H1 (cell line): ENCODE results near the gene BCL6B. TPM values are rescaled to one million over a fixed set of nuclear protein-coding genes. Genes with fewer than 3 reads are reported as not detected.

Experiments used
- CTCF ChIA-PET: fragments of 300-600 bp; sonication (Branson Sonifier 250); formaldehyde crosslinking; loops from one replicate; lab custom pipeline; 2021; ENCODE audit not compliant: partially characterized antibody; lab: Charles Lee
- POLR2A ChIA-PET: fragments of 300-600 bp; sonication (Branson Sonifier 250); formaldehyde crosslinking; loops from one replicate; lab custom pipeline; 2021; ENCODE audit warnings: inconsistent platforms; ENCODE audit not compliant: partially characterized antibody; lab: Charles Lee
- DNase-seq, 2 experiments: peaks; one replicate each; pipeline versions ENCODE4 v3.0.0 to v3.0.0-alpha.2; 2010 to 2022; ENCODE audit warnings: low spot score in 2 of 2, low read depth in 1 of 2, mixed read lengths in 1 of 2
- FAIRE-seq: peaks from 2 replicates; lab custom pipeline; 2011; peaks lifted over from hg19 to GRCh38; lab: Jason Lieb, UNC
- H2AFZ ChIP-seq: 2 replicates; pipeline ENCODE4 v1.8.1; 2012; ENCODE audit warnings: low read length, inconsistent platforms
- H2AK5ac ChIP-seq: 2 replicates; pipeline ENCODE4 v1.6.1; 2013; ENCODE audit warnings: low read depth, low read length
- H2BK120ac ChIP-seq: replicated peaks from 2 replicates; pipeline ENCODE3; 2013; ENCODE audit warnings: low read depth, low read length, inconsistent platforms
- H2BK12ac ChIP-seq: 2 replicates; pipeline ENCODE4 v1.6.1; 2013; ENCODE audit warnings: low read depth, low read length
- H2BK15ac ChIP-seq: 2 replicates; pipeline ENCODE4 v1.6.1; 2013; ENCODE audit warnings: low read length
- H2BK20ac ChIP-seq: 2 replicates; pipeline ENCODE4 v1.6.1; 2013; ENCODE audit warnings: low read length
- H2BK5ac ChIP-seq: 2 replicates; pipeline ENCODE4 v1.6.1; 2013; ENCODE audit warnings: low read depth, low read length
- H3K14ac ChIP-seq: 2 replicates; pipeline ENCODE4 v1.6.1; 2013; ENCODE audit warnings: inconsistent platforms; ENCODE audit not compliant: insufficient read length
- H3K18ac ChIP-seq: 2 replicates; pipeline ENCODE4 v1.6.1; 2013; ENCODE audit warnings: low read length; ENCODE audit errors: extremely low read depth
- H3K23ac ChIP-seq: 2 replicates; pipeline ENCODE4 v1.6.1; 2013; ENCODE audit warnings: inconsistent platforms; ENCODE audit not compliant: insufficient read length
- H3K23me2 ChIP-seq: 2 replicates; pipeline ENCODE4 v1.6.1; 2013; ENCODE audit warnings: low read depth, low read length
- H3K27ac ChIP-seq: 2 replicates; pipeline ENCODE4 v1.6.1; 2011; ENCODE audit warnings: low read depth, low read length, inconsistent platforms
- H3K27me3 ChIP-seq, 4 experiments: replicated peaks in 1 of 4; 1 replicate in 1 of 4; 2 replicates in 3 of 4; pipeline versions ENCODE4 v1.6.1 to v1.8.1; 2011 to 2013; ENCODE audit warnings: low read length in 3 of 4, mild to moderate bottlenecking in 3 of 4, inconsistent platforms in 2 of 4, mixed read lengths in 2 of 4, moderate library complexity in 1 of 4; ENCODE audit not compliant: control insufficient read depth in 3 of 4, insufficient read depth in 3 of 4; ENCODE audit errors: extremely low read depth in 1 of 4
- H3K36me3 ChIP-seq, 4 experiments: 2 replicates each; pipeline versions ENCODE4 v1.6.1 to v1.8.1; 2011 to 2013; ENCODE audit warnings: mild to moderate bottlenecking in 4 of 4, low read length in 3 of 4, moderate library complexity in 2 of 4, control low read depth in 1 of 4, inconsistent platforms in 1 of 4; ENCODE audit not compliant: insufficient read depth in 4 of 4, control insufficient read depth in 2 of 4
- H3K4ac ChIP-seq: replicated peaks from 2 replicates; pipeline ENCODE3; 2013; ENCODE audit warnings: low read length, low read depth, mixed read lengths, inconsistent platforms; ENCODE audit not compliant: insufficient read length
- H3K4me1 ChIP-seq, 4 experiments: replicated peaks in 1 of 4; 1 replicate in 1 of 4; 2 replicates in 3 of 4; pipeline versions ENCODE4 v1.6.1 to v1.8.1; 2011 to 2013; ENCODE audit warnings: low read length in 3 of 4, inconsistent platforms in 2 of 4, mixed read lengths in 1 of 4; ENCODE audit not compliant: insufficient read depth in 4 of 4, control insufficient read depth in 3 of 4
- H3K4me2 ChIP-seq, 2 experiments: 2 replicates each; pipeline versions ENCODE4 v1.6.1 to v1.8.1; 2011 to 2013; ENCODE audit warnings: low read depth in 2 of 2, low read length in 2 of 2, control low read depth in 1 of 2, inconsistent platforms in 1 of 2, mild to moderate bottlenecking in 1 of 2; ENCODE audit not compliant: insufficient read depth in 1 of 2
- H3K4me3 ChIP-seq, 4 experiments: fragments of 200-600, 300-600 bp in 1 of 4; sonication (generic), shearing (Covaris generic), sonication (Bioruptor Twin) in 1 of 4; 2 replicates each; pipeline versions ENCODE4 v1.5.1 to v1.8.1; 2011 to 2016; ENCODE audit warnings: low read length in 4 of 4, low read depth in 3 of 4, control low read depth in 2 of 4, inconsistent platforms in 2 of 4, mild to moderate bottlenecking in 2 of 4, mixed read lengths in 1 of 4, moderate library complexity in 1 of 4; ENCODE audit not compliant: insufficient read depth in 2 of 4; ENCODE audit errors: extremely low read depth in 1 of 4
- H3K56ac ChIP-seq: replicated peaks from 2 replicates; pipeline ENCODE3; 2013; ENCODE audit warnings: low read depth, mild to moderate bottlenecking, mixed read lengths, low read length, inconsistent platforms; ENCODE audit not compliant: insufficient read length
- H3K79me1 ChIP-seq: 2 replicates; pipeline ENCODE4 v1.6.1; 2013; ENCODE audit warnings: low read depth, low read length, control low read depth
- H3K79me2 ChIP-seq, 2 experiments: 2 replicates each; pipeline versions ENCODE4 v1.6.1 to v1.8.1; 2012 to 2013; ENCODE audit warnings: low read length in 2 of 2, mild to moderate bottlenecking in 2 of 2, inconsistent platforms in 1 of 2; ENCODE audit not compliant: insufficient read depth in 2 of 2, control insufficient read depth in 1 of 2
- H3K9ac ChIP-seq, 4 experiments: replicated peaks in 1 of 4; 1 replicate in 1 of 4; 2 replicates in 3 of 4; pipeline versions ENCODE4 v1.6.1 to v1.8.1; 2011 to 2013; ENCODE audit warnings: low read depth in 3 of 4, low read length in 3 of 4, control low read depth in 2 of 4, mild to moderate bottlenecking in 2 of 4, moderate library complexity in 2 of 4, inconsistent platforms in 1 of 4; ENCODE audit errors: extremely low read depth in 1 of 4
- H3K9me3 ChIP-seq, 2 experiments: 2 replicates each; pipeline versions ENCODE4 v1.6.1 to v1.8.1; 2012 to 2013; ENCODE audit warnings: mild to moderate bottlenecking in 2 of 2, moderate library complexity in 2 of 2, control low read depth in 1 of 2, inconsistent platforms in 1 of 2, low read depth in 1 of 2, low read length in 1 of 2, mixed read lengths in 1 of 2; ENCODE audit not compliant: insufficient read depth in 2 of 2
- H4K20me1 ChIP-seq, 2 experiments: replicated peaks in 1 of 2; 2 replicates each; pipeline versions ENCODE3 to v1.8.1; 2011 to 2013; ENCODE audit warnings: inconsistent platforms in 2 of 2, low read length in 2 of 2, mild to moderate bottlenecking in 1 of 2; ENCODE audit not compliant: insufficient read depth in 2 of 2, control insufficient read depth in 1 of 2
- H4K5ac ChIP-seq: 2 replicates; pipeline ENCODE4 v1.6.1; 2013; ENCODE audit warnings: low read length, low read depth, mixed read lengths, inconsistent platforms; ENCODE audit not compliant: insufficient read length
- H4K8ac ChIP-seq: 2 replicates; pipeline ENCODE4 v1.8.0; 2013; ENCODE audit warnings: mild to moderate bottlenecking, moderate library complexity, low read length, inconsistent platforms; ENCODE audit not compliant: insufficient read depth; ENCODE audit errors: extremely low read depth
- H4K91ac ChIP-seq: replicated peaks from 2 replicates; pipeline ENCODE3; 2013; ENCODE audit warnings: low read length, mixed read lengths, inconsistent platforms; ENCODE audit not compliant: insufficient read length
- BACH1 ChIP-seq: IDR thresholded peaks from 2 replicates; pipeline ENCODE4 v1.6.1; 2012; ENCODE audit warnings: low read length, improper control_type of control experiment
- BCL11A ChIP-seq, 2 experiments: IDR thresholded peaks; one replicate each; pipeline ENCODE4 v1.6.1; 2011; ENCODE audit warnings: low read depth in 2 of 2, low read length in 2 of 2, mild to moderate bottlenecking in 2 of 2
- CHD1 ChIP-seq: IDR thresholded peaks from 2 replicates; pipeline ENCODE4 v1.6.1; 2012; ENCODE audit warnings: low read depth, low read length, improper control_type of control experiment
- CHD2 ChIP-seq: IDR thresholded peaks from 2 replicates; pipeline ENCODE4 v1.6.1; 2012; ENCODE audit warnings: low read length, improper control_type of control experiment
- CREB1 ChIP-seq: IDR thresholded peaks from 2 replicates; pipeline ENCODE4 v1.6.1; 2012; ENCODE audit warnings: inconsistent platforms
- CTBP2 ChIP-seq: IDR thresholded peaks from 2 replicates; pipeline ENCODE4 v1.7.0; 2011; ENCODE audit warnings: borderline replicate concordance, mild to moderate bottlenecking, moderate library complexity, mixed read lengths, low read length; ENCODE audit not compliant: insufficient read depth, insufficient read length
- EP300 ChIP-seq, 2 experiments: IDR thresholded peaks; 1 replicate in 1 of 2; 2 replicates in 1 of 2; pipeline ENCODE4 v1.6.1; 2011 to 2012; ENCODE audit warnings: low read depth in 2 of 2, low read length in 2 of 2, mild to moderate bottlenecking in 2 of 2, borderline replicate concordance in 1 of 2, inconsistent platforms in 1 of 2, moderate library complexity in 1 of 2
- GTF2F1 ChIP-seq: IDR thresholded peaks from 2 replicates; pipeline ENCODE4 v1.6.1; 2012; ENCODE audit warnings: low read depth, low read length, improper control_type of control experiment, borderline replicate concordance
- JUN ChIP-seq: IDR thresholded peaks from 2 replicates; pipeline ENCODE4 v1.6.1; 2011; ENCODE audit warnings: low read depth, mild to moderate bottlenecking, improper control_type of control experiment, low read length
- JUND ChIP-seq: IDR thresholded peaks from 2 replicates; pipeline ENCODE4 v1.6.1; 2011; ENCODE audit warnings: mild to moderate bottlenecking, improper control_type of control experiment, low read length
- KDM4A ChIP-seq: IDR thresholded peaks from one replicate; pipeline ENCODE4 v1.7.1; 2012; ENCODE audit warnings: low read depth, mild to moderate bottlenecking, moderate library complexity, low read length, inconsistent platforms; ENCODE audit not compliant: severe bottlenecking
- KDM5A ChIP-seq: fragments of 200-600 bp; IDR thresholded peaks from 2 replicates; pipeline ENCODE4 v1.7.1; 2012; ENCODE audit warnings: mild to moderate bottlenecking, low read length, inconsistent platforms, mixed read lengths
- MAFK ChIP-seq: IDR thresholded peaks from 2 replicates; pipeline ENCODE4 v1.6.1; 2012; ENCODE audit warnings: low read depth, mild to moderate bottlenecking, improper control_type of control experiment, low read length
- SAP30 ChIP-seq: fragments of 300-600 bp; sonication (generic); IDR thresholded peaks from 2 replicates; pipeline ENCODE4 v1.7.1; 2012; ENCODE audit warnings: low read length, moderate library complexity, mild to moderate bottlenecking, inconsistent platforms; ENCODE audit not compliant: insufficient read depth, insufficient replicate concordance
- WGBS, 2 experiments: shearing (Covaris generic) in 1 of 2; methylation state at CpG; one replicate each; pipeline versions ENCODE4 v1.1.6 to v1.1.7; 2013 to 2015; ENCODE audit warnings: low lambda C conversion rate in 2 of 2, mixed read lengths in 2 of 2, inconsistent platforms in 1 of 2, low coverage in 1 of 2, missing lambda C conversion rate in 1 of 2; ENCODE audit not compliant: insufficient replicate concordance in 2 of 2, insufficient coverage in 1 of 2, insufficient read length in 1 of 2; ENCODE audit errors: extremely low coverage in 1 of 2, missing lambda C conversion rate in 1 of 2; 5-methylcytosine and 5-hydroxymethylcytosine counted together
- polyA plus RNA-seq, 7 experiments: library from polyadenylated mRNA; depleted of rRNA in 3 of 7; stranded (reverse) in 5 of 7; unstranded in 2 of 7; fragments of >200 nt in 5 of 7; fragments of 200-250 nt in 2 of 7; gene quantifications; 1 replicate in 5 of 7; 2 replicates in 1 of 7; 4 replicates in 1 of 7; pipeline versions ENCODE4 v1.2.1 to v1.2.3, GENCODE V29; 2011 to 2013; ENCODE audit warnings: missing spikeins in 2 of 7, mixed read lengths in 2 of 7
- total RNA-seq: library from RNA; stranded (reverse); fragmentation: NEBNext Ultra II Directional; extraction: Animal tissue kit (Norgen Biotek cat#: 25700); gene quantifications from 2 replicates; pipeline ENCODE4 v1.2.1, GENCODE V29; 2021

BCL6B gene
- total and polyA plus RNA-seq, 2 of the 8 experiments (the other 6 are each of a cell fraction or from before 2014, with no cell fraction given): 6.6 to 8.7 TPM

- Histone ChIP-seq H3K4me1 (no peaks in the 10 kb centered on the region), H2AFZ (no peak overlapping the region), H2BK120ac (no peak overlapping the region), H4K5ac (no peak overlapping the region), H3K14ac (no peak overlapping the region), H3K9me3 (no peaks in the 10 kb centered on the region), H2BK12ac (no peak overlapping the region), H3K4me3 (no peak overlapping the region), H3K23ac (no peak overlapping the region), H3K4ac (no peak overlapping the region), H2BK20ac (no peak overlapping the region), H3K23me2 (no peaks in the 10 kb centered on the region; the same call in 1 of the 2 replicates), H3K36me3 (no peaks in the 10 kb centered on the region), H3K9ac (no peak overlapping the region), H2AK5ac (no peak overlapping the region), H4K20me1 (no peaks in the 10 kb centered on the region), H4K91ac (no peak overlapping the region), H3K27me3 (no peaks in the 10 kb centered on the region), H4K8ac (no peak overlapping the region), H3K18ac (no peak overlapping the region), H2BK15ac (no peak overlapping the region), H3K27ac (no peak overlapping the region), H3K79me2 (no peaks in the 10 kb centered on the region), H3K79me1 (no peaks in the 10 kb centered on the region), H3K4me2 (no peak overlapping the region), H2BK5ac (no peak overlapping the region), H3K56ac (no peak overlapping the region)
- CTCF ChIA-PET: interaction anchor here (0.9 to 2.0 kb wide), 7 partner anchors 8 to 188 kb away, joined by 3 to 9 read pairs (median 4); no protein-coding TSS in a partner anchor
- TF ChIP-seq JUND (no peak), CTBP2 (no peak), MAFK (no peak), BACH1 (no peak), JUN (no peak), CHD1 (no peak), GTF2F1 (no peak), KDM4A (no peak), EP300 (IDR thresholded peaks at IDR 0.05; ENCODE audit: borderline replicate concordance in 1 of 2, low read depth in 2 of 2, low read length in 2 of 2) (no peak), CREB1 (no peak), SAP30 (no peak), KDM5A (no peak), CHD2 (no peak), BCL11A (IDR thresholded peaks at IDR 0.05; ENCODE audit: low read depth in 2 of 2, low read length in 2 of 2) (no peak)
- FAIRE-seq (no peak), DNase-seq (no peak)
- WGBS, 2 experiments: 85% methylated on average over 4 of the region's 4 CpGs; no CpG with 5 or more reads in 1 of the 2 experiments
- POLR2A ChIA-PET: no interaction called here
These were observed 37.6 kb upstream of the BCL6B start for GRCh38 chr17:6985266-6985665.
